CD4-positive, alpha-beta T cell treated with Interferon alpha-2 for 1 hour (primary cell): Measurements from ENCODE around the gene FHIT.

Source experiments
- DNase-seq, 2 donors: peaks; one replicate each; pipeline ENCODE4 v3.0.0-alpha.2; 2020 to 2022

Gene FHIT

DNA sequence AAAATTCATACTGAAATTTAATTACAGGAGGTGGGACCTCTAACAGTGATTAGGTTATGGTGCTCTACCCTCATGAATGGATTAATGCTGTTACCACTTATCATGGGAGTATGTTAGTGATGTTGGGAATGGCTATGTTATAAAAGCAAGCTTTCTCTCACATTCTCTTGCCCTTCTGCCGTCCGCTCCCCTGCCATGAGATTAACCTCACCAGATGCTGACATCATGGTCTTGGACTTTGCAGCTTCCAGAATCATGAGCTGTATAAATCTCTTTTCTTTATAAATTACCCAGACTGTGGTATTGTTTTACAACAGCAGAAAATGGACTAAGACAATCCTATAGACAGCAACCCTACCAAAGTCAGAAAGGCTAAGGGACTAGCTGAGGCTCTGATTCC is 884.8 kb downstream of the FHIT start:
- no peak for DNase-seq

DNA sequence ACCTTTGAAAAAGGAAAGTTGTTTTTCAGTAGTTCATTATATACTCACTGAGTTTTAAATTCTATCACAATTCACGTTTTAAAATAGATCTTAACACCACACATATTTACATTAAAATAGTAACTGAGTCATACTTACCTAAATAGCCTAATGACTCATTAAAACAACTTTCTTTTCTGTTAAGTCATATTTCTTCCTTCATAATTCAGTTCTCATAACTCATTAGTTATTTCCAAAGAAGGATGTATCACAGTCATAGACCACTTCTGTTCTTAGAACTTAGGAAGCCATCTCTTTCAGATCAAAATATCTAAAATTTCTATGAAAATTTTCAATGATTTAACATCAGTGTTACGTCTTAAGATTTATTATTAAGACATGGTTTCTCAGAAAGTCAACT is 885.9 kb downstream of the FHIT start:
- no peak for DNase-seq

DNA sequence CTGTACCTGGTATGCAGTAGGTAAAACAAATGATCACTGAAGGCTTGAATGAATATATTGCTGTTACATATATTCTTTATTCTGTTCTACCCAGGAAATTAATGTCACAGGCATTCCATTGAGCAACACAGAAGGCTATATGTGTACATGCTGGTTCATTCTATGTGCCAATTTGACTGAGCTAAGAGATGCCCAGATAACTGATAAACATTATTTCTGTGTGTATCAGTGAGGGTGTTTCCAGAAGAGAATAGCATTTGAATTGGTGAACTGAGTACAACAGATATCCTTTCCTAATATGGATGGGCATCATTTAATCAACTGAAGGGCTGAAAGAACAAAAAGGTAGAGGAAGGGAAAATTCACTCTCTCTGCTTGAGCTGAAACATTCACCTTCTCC is 886.8 kb downstream of the FHIT start:
- no peak for DNase-seq

DNA sequence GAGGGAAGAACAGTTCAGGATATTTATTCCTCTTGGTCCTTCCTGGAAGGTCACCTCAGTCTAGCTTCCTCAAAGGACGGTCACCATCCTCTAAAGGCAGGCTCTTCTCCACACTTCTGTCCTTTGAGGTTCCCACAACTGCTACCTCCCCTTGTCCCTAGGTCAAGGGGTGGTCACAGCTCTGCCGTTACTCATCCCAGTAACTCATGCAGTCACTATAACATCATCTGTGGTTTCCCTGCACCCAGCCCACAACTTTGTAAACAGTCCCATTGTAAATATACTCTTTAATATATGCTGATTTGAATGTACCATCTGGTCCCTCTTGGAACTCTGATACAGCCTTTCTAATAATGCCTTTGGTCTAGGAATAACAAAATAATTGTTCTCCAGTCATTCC is 887.4 kb downstream of the FHIT start:
- DNase-seq, result no peak

DNA sequence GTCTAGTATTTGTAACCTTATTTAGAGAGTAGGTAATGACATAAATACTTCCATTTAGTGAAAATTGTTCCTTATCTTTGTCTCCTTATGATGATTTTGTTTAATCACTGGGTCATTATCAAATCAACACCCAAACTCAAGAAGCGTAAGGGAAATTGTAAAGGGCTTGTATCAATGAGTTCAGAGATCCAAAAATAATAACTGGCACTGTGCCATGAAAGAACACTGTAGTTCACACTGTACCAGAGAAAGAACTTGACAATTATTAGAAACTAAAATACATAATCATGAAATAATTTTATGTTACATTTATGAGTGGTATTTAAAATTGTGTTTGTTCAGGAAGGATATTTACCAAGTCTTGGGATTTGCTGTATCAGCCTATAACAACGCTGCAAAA is 895.4 kb downstream of the FHIT start:
- DNase-seq, result no peak

DNA sequence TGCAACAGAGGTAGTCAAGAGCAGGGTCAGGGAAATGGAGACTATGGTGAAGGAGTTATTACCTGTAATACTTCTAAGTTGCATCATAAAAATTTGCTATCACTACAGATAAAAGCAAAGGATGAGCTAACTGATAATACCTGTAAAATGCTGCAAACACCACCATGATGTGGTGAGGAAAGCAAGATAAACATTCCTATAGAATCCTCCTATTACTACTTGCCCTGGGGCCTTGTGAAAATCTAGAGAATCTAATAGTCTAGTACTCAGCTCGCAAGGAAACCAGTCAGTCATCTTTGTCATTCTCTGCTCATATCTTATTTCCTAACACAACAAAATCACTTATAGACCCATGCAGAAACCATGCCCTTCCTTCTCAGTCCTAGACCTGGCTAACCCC is 899.8 kb downstream of the FHIT start:
- DNase-seq, result no peak

DNA sequence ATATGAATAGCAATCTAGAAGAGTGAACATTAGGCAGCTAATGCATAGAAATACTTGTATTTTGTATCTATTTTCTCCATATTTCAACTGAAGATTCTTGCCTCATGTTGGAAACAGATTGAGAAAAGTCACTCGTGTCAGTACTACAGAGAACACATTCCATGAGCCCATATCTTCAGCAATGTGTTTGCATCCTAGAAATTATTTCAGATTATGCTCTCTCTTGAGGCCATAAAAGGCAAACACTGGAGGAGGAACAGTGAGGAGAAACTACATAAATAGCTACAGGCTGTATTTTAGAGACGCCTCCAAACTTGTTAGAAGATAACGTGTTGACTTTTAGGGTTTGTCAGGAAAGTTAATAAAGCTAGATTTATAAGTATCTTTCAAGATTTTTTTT is 906.9 kb downstream of the FHIT start:
- no peak for DNase-seq

DNA sequence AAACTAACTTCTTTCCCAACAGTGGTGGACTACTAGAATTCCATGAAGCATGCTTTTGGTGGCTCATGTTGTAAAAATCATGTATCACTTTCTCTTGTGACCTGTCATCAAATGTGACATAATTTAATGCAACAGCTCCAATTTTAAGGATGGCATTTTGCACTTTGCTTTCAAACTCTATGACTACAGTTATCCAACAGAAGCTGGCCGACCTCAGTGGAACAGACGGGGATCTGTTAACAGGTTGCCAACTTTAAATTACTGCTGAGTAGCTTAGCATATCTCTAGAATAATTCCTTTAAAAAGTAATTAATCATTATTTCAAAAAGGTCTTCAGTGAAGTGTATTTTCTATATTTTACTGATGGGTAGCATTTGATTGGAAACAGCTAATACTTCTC is 907.4 kb downstream of the FHIT start:
- no peak for DNase-seq

DNA sequence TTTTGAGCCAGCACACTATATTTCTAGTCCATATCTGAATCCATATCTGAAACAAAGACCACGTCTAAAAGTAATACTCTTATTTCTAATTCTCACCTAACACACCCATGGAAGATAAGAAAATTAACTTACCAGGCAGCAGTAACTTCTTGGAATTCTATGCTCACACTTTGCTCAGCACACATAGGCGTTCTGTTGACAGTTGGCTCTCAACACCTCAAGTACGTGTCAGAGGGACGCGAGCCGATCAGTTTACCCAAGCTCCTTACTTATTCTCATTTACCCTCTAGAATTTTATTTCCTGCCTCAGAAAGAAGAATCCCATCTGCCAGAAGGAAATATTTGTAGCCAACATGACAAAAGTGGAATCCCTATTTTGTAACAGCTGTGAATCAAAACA is 911.9 kb downstream of the FHIT start:
- DNase-seq, result no peak

DNA sequence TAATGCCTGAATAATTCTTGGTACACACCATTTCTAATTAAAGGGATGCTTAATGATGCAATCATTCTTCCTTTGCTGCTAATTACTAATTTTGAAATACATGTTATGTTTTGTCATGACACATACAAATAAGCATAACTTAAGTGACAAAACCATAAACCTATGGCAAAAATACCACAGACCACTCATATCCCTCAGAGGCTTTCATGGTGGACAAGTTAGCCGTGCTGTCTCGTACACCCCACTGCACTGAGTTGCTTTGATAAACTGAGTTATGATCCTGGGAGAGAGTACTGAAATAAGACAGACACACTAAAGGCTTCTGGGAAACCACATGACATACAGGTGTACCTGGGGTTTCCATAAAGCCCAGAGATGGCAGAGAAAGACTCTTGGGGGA is 913.8 kb downstream of the FHIT start:
- no peak for DNase-seq

DNA sequence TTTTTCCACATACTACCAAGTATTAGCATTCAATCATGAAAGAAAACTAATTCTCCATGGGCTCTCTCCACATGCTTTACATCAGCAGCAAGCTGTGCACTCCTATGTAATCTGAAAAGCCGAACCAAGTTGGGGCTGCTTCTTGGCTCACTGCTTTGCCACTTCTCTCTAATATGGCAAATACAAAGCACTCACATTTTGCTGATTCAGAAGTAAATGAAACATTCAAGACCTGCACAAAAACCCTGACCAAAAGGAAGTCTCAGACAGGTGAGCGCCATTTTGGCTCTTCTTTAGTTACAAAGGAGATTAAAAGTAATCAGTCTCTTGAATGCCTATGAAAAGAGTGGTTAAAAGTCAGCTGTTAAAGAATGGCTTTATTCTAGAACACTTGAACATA is 915.2 kb downstream of the FHIT start:
- DNase-seq, result no peak

DNA sequence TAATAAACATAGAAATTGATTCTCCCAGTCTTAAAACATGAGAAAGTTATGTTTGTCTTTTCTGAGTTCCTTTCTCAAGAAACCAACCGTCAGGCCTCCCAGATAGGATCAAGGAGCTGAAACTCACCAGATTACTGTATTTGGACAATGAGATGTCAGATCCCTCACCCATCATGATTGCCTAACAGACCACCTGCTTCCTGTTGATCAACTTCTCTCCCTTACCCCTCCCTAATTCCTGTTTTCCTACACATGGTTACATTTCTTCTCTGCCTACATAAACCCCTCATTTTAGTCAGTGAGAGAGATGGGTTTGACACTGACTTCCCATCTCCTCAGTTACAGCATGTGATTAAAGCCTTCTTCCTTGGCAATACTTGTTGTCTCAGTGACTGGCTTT is 917.5 kb downstream of the FHIT start:
- DNase-seq, result no peak

DNA sequence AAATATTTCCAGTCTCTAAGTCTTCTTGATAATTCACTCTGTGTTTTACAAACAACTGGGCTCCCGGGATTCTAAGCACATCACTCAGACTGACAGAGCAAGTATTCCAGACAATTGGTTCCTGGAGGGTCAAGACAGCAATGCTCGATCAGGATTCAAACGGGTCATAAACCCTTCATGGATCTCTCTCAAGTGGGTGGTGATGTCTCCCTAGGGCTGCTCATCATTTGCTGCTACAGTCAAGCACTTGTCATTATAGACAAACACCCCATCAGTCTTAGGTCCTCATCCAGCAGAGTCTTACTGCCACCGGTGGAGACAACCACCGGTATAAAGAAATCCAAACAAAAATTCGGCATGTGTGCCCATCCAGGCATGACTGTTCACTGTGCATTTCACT is 921.1 kb downstream of the FHIT start:
- DNase-seq, result no peak

DNA sequence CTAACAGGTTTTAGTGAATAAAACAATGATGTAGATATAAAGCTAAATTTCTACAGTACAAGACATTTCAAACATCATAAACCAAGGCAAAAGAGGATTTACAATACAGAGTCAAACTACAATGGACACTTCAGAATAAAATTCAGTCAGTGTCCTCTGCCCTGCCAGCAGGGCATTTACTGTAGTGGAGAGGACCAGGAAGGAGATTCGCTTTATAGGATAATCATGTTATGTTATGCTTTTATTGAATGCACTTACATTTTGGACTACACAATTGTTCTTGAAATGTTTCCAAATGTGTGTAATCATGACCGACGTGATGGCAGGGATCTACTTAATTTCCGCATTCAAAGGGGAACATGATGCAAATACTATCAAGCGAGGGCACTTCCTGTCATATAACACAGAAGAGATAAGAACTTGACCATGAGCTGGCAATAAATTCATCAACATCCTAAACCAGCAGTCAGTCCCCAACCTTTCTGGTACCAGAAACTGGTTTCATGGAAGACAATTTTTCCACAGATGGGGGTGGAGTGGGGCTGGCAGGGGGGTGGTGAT is 925.6 kb downstream of the FHIT start:
- DNase-seq, result no peak

DNA sequence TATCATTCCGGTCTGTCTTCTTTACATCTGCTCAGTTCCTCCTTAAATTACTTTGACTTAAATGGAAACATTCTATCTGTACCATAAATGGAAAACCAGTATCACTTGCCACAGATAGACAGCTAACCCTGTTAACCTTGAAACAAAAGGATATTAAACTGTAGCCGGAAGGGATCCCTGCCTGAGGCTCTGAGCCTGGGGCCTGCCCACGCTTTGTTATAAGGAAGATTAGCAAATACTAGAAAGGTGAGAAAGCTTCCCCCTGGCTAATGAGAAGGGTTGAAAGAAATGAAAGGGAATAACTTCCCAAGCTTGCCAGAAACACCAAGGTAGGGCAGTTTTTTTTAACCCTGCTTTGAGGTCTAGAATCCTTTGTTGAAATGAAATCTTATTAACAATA is 927.6 kb downstream of the FHIT start:
- no peak for DNase-seq

DNA sequence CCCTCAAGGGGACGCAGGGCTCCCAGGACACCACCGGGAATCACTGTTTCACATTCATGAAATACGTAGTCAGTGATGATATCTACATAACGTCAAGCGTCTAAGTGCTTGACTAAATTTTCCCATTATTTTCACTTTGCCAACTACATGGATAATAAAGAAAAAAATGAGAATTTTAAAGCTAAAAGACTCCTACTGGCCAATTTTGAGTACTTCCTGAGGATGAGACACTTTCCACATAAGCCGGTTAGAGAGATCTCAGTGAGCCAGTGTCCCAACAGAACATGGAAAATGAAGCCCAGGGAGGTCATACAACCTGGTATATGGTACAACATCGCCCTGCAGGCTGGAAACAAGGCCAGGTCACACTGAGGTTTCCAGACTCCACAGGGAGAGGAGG is 928.1 kb downstream of the FHIT start:
- no peak for DNase-seq

DNA sequence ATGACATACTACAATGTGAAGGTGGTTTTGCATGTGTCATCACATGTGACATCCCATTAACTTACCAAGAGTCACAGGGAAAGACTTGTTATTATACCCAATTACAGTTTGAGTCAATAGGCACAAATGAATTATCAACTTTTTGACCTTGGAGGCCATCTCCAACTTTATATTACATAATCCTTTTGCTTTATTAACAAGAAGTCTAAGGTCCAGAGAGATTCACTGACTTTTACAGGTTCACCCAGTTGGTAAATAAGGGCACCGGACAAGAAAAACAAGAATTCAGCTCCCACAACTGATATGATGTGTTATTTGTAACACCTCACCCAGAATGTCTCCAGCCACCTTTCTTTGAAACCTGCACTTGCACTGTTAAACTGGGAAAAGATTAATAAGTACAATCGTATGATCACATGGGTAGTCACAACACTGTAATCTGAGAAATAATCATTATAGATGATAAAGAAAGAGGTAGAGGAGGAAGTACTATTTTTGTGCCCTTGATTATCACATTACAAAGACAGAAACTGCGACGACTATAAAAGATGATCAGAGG is 928.9 kb downstream of the FHIT start:
- DNase-seq, result no peak

DNA sequence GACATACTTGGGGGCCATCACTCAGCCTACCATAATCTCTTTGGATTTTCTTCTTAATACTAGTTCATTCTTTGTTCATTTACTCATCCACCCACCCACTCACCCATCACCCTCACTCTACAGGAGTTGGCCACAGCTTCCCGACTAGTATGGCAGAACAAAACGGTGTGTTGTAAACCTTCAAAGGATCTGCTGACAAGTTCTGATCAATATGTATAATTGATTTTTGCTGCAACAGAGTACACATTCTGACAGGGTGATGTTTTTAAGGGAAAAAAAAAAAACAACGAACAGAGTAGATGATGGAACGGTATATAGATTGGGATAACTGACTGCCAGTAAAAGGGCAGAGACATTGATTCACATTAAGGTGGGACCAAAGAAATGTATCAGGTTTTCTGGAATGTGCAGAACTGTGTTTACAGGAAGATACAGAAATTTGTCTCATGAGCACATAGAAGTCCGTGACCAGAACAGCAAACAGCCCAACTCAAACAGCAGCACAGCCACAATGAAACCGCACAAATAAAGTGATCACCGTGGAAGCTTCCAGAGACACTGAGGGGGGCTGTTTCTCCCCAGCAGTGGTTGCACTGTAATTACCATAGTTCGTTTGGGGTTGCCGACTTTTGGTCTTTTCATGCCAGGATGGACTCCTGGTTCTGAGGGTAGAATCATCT is 931.9 kb downstream of the FHIT start:
- no peak for DNase-seq

DNA sequence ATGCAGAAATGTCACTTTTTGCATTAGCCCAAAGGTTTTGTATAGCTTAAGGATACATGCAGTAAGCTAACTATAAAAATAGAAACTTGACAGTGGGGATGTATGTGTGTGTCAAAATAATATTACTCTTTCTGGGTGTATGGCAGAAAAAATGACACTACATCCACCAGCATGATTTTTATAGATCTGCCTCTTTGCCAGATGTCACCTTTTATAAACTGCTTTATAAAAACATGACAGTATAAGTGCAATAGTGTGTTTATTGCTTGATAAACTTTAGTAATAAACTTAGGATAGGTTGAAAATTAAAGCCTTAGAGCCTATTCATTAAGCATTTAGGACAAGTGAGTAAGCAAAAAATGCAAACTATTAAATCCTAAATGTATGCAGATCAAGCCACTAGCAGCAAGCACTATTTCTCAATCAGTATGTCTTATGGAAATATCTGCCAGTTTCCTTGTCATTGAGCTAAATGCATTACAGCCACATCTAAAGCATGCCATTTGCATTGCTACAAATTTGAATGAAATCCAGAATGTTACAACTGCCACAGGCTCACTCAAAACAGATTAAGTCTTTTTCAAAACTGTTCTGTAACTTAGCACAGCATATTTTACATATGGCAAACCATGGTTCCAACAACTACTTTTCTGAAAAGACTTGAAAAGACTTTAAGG is 935.0 kb downstream of the FHIT start:
- no peak for DNase-seq

DNA sequence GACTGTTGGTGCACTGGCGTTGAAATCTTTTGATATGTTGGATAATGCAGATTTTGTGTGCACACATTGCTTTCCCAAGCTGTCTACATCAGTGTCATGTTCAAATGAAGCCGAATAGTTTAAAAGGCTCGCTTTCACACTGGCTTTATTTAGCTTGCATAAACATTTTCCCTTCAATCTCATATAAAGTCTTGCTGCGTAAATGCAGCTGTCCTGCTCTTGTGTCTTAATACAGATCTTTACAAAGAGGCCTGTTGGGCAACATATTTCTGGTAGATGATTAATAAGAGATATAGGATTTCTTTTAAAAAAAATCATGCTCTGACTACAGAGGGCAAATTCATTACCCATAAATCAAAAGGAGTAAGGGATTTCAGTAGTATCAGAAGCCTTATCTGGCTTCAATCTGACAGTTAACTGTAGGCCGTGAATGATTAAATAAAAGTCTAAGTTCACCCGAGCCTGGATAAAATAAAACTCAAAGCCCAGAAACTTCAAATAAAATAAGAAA is 937.2 kb downstream of the FHIT start:
- DNase-seq, result no peak

DNA sequence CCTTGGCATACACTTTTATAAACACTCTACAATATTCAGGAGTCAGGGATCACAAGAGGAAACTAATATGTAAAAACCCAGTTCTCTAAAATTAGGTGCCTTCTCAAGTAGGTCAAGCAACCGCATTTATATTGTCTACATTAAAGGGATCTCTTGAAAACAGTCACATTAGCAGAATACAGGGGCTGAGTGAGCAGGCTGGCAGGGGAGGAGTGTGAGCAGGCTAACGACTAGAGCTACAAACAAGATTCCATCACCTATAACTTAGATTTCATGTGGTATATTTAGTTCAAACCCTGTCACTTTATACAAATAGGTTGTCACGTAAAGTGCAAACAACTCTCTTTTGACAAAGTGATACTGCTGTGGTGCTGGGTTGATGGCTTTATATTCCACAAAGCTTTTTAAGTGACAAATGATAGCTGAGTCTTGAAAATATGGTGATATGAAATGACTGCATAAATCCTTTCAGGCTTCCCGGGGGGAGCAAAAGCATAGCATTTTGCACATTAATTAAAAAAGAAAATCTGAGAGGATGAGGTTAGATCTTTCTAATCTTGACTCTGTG is 937.9 kb downstream of the FHIT start:
- DNase-seq, result no peak

DNA sequence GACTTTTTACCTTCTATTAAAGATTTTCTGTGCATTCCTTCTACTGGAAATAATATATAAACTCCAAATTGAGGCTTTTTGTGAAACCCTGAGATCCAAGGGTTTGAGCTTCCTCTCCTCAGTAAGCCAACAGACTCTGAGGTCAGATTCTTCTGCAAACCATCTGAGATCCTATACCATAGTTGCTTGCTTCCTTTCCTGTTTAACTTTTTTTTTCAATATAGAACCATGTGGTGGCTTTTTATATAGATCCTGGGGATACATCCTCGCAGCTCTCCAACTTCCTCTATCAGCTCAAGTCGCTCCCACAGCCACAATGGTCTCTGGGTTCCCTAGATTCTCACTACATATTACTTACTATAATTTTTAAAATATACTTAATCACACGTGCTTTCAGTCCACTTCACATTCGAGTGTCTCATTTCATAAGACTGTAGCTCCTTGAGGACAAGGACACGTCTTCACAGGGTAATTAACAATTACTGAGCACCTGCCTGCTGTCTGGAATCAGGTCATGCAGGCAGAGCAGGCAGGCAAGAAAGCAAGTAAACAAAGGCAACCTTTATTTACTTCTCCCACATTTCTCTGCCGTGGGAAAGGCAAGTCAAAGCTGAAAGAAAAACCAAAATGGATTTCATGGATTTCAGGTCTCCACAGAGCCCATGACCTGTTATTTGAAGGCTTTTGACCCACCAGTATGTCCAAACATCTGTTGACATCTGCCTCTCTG is 941.5 kb downstream of the FHIT start:
- DNase-seq, result no peak

DNA sequence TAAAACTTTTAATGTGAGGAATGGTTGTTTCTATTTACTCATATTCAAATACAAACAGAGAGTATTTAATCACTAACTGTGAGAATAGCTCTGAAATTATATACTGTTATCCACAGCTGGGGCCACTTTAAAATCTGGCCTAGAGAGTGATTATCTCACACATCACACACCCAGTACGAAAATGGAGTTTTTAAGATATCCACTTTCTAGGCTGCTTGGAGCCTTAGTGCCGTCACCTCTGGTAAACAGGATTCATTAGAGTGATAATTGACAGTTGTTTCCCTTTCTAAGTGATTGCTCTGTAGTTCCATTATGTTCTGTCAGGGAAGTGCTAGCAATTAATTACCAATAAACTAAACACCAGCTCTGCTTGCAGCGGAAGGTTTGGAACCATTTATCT is 942.4 kb downstream of the FHIT start:
- DNase-seq, result no peak
